Measurements from ENCODE around the gene RHEBL1.

The RHEBL1 gene, protein sequence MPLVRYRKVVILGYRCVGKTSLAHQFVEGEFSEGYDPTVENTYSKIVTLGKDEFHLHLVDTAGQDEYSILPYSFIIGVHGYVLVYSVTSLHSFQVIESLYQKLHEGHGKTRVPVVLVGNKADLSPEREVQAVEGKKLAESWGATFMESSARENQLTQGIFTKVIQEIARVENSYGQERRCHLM

DNA sequence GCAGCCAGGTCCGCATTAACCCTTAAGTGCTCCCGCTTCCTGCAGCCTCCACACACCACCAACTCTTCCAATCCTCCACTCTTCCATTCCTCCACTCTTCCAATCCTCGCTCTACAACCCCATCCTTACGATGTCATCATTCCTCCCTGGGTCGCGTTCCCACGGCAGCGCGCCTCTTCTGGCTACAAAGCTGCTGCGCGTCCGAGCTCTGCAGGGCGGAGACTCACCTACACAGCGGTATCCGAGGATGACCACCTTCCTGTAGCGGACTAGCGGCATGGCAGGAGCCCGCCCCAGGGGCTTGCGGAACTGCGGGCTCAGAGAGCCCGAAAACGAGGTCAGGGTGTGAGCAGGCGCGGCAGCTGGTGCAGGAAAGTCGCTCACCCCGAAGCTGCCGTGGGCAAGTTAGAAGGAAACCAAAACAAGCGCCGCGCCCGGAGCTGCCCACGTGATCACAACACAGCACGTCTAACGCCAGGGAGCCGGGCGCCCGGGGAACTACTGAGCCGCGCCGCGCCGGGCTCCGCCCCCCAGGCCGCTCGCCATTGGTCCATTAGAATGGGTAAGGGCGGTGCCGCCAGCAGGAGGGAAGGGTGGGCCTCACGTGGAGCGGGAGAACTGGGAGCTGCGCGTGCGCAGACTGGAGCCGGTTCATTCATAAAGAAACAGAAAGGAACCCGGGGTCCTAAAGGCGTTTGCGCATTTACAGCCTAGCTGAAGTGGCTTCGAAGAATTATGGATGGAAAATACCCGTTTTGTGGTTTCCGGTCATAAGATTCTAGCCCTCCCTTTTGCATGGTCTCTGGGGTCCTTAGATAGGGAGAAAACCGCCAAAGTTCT lies at the start of gene RHEBL1:
Gene RHEBL1 (minus strand): TSS at position 473 of the 840 bp plus-strand sequence. CDS start 194 bp downstream, at position 279.
- DNase-seq (ENCODE audit: low read depth), result peak; percentile 97

DNA sequence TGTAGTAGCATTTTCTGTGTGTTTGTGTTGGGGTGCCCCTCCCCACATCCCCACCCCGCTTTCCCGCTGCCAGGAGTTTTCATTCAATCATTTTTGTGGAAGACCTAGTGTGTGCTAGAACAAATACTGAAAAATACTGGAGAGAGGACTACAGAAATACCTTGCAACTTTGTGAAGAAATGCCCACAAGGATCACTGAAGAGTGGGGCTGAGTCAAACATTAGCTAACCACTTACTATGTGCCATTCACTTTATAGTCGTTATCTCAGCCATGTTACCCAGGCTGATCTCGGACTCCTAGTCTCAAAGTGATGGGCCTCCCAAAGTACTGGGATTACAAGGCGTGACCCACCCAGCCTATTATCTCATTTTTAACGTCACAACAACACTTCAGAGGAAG lies 41.4 kb upstream of the RHEBL1 start:
- no peak for DNase-seq (ENCODE audit: low read depth)

DNA sequence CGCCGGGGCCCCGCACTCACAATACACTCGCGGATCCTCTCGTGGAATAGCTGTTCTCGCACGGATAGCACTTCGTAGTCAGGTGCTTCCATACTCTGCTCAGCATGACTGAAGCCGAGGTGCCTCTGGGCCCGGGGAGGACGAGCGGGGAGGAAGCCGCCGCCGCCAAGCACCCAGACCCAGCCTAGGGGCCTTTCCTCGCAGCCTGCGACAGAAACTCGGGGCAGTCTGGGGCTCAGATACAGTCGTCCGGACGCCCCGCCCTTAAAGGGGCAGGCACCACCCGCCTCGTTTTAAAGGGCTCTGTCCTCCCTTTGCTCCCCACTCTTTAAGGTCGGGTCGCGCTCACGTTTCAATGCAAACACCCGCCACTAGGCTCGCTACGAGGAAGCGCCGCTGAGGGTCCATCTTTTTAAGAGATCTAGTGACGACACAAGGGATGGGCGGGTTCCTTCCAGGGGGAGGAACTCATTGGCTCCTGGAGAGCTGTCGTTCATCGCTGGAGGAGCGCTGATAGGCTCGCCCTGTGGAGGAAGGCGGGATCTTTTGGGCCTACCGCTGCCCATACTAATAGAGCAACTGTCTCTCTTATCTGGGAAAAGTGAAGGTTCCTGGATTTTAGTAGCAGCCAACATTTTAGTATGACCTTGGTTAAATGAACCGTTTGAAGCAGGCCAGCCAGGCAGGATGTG lies 40.8 kb upstream of the RHEBL1 start, which contains the start of gene LMBR1L:
Gene LMBR1L (minus strand): TSS at position 384 of the 692 bp plus-strand sequence. CDS start 292 bp downstream, at position 92.
- peak; percentile 91 for DNase-seq (ENCODE audit: low read depth)

DNA sequence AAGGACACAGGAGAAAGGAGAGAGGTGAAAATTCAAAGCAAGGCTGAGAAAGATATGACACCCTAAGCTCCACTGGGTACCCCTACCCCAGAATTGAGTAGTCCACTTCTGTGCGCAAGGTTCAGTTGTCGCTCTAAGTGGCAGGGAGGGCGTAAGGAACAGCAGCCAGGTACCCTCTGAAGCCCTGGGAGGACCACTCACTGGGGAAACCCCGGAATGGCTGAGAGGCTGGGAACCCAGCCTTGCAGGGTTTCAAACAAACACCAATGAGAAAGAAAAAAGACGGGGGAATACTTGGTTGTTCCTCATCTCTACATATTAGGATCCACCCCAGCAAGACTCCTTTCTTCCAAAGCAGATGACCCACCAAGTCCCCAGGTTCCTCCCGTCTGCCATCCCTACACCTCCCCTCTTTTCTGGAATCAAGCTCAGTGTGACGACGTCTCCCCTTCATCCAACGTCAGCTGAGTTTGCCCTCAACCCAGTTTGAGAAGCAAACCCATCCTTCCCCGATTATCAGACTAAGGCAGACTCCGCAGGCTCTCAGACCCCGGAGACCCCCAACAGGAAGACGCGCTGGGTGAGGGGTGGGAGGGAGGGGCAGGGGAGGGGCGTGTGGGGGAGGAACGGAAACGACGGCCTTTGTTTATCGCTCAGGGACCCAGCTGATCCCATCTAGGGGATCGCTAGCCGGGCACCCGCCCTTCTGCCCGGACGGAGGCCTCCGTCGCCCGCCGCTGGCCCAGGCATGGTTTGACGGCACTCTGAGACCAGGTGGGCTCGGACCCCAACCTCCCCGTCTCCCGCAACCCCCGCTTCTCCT lies 40.1 kb upstream of the RHEBL1 start:
- DNase-seq (ENCODE audit: low read depth), result no peak

DNA sequence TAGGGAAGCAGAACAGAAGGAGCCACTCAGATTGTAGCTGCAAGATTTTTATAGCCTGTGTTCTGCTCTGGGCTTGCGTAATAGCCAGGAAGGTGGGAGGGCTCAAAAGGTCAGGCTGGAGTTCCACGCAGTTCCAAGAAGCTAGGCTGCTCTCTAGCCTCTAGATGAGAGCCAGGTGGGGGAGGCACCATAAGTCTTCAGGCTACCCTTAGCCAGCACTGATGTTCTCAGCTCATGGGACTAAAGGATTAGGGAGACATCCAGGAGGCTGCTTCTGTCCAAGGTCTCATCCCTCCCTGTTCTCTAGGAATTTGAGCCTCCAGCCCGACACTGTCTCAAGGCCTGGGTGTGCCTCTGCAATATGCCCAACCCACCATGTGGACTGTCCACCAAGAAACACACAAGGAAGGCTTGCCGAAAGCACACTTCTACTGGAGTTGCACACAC lies 39.2 kb upstream of the RHEBL1 start:
- DNase-seq (ENCODE audit: low read depth), result no peak

DNA sequence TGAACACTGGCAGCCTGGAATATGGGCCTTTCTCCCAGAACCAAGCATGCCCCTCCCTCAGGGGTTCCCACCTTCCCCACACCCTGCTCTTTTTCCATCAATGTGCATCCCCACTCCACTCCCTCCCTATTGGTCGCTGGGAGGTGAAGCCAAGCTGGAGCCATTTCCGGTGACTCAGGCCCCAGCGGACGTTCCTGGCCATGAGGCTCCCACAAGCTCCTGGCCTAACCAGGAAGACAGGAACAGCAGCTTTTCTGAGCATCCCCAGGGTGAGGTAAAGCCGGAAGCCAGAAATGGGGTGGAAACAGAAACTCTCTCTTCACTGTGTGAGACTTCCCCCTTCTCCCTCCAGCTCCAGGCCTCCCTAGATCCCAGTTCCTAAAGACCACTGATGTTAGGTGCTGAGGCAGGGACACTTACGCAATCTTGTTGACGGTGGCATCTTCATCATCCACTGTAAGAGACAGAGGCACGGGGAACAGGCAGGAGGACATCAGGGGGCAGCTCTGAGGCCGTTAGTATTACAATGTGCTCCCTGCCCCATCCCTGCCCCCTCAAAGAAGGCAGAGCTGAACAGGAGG lies 35.8 kb upstream of the RHEBL1 start:
- DNase-seq (ENCODE audit: low read depth), result no peak

DNA sequence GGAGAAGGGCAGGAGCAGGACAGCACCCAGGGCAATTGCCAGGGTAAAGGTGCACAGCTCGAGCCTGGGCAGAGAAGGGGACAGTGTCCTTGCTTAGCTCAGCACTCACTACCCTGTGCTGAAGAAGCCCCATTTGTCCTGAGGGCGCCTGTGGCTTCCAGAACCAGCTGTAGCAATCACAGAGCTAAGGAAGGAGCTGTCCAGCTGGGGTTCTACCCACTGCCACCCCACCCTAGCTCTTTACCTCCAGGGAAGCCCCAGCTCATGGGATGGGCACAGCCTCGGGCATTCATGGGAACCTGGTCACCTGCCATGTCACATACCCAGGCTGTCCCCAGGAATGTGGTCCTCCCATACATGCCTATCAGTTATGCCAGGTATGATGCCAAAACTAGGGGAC lies 35.0 kb upstream of the RHEBL1 start:
- no peak for DNase-seq (ENCODE audit: low read depth)

DNA sequence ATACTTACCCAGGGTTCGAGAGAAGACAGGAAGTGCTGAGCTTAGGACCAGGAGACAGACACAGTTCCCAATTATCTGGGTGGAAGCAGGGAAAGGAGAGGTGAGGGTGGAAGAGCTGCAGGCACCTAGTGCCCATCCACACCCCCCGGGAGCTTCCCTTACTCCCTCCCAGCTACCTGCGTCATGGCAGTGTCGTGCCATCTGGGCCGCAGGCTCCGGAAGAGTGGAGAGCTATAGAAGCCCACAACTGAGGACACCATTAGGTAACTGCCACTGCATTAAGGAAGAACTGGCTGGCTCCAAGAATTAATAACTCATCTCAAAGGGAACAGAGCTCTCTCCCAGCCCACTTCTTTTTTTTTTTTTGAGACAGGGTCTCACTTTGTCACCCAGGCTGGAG lies 30.6 kb upstream of the RHEBL1 start:
- no peak for DNase-seq (ENCODE audit: low read depth)

DNA sequence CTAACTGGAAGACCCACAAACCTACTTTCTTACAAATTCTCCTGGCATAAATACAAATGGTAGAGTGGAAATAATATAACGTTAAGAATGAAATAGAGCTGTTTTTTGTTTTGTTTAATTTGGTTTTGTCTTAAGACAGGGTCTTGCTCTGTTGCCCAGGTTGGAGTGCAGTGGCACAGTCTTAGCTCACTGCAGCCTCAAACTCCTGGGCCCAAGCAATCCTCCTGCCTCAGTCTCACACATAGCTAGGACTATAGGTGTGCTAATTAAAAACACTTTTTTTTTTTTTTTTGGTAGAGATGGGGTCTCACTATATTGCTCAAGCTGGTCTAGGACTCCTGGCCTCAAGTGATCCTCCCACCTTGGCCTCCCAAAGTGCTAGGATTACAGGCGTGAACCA lies 28.9 kb upstream of the RHEBL1 start:
- DNase-seq (ENCODE audit: low read depth), result no peak

DNA sequence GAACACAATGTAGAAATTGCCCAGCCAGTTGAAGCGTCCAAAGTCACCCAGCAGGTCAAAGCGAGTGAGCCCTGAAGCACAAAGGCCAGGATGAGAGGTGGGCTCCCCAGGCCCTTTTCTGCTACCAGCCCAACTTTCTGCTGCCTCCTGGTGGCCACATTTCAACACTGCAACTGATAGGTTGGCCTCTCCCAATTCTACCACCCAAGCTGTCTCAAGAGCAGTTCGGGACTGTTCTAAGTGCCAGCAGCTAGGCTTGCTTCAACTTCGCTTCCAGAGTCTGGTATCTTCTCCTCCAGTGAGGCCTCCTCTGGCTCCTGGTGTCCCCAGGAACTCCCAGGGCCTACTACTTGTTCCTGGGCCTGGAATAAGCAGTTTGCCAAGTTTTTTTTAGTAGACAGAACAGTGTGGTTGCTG lies 28.3 kb upstream of the RHEBL1 start:
- DNase-seq (ENCODE audit: low read depth), result peak; percentile 39

DNA sequence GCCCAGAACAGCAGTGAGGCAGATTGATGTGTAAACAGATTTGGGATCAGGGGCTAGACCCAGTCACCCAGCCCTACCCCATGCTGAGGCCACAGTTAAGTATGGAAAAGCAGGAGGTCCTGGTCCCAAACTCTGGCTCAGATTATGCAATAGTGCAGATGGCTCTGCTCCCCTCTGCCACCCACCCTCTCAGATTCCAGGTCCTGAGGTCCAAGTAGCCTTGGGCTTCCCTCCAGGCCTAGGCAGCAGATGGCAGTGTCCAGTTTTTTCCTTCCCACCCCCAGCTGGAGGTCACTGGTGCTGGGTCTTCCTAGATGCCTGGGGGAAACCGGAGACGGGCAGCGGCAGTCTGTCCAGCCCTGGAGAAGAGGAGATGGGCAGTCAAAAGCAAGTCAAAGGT lies 27.6 kb upstream of the RHEBL1 start:
- DNase-seq (ENCODE audit: low read depth), result no peak

DNA sequence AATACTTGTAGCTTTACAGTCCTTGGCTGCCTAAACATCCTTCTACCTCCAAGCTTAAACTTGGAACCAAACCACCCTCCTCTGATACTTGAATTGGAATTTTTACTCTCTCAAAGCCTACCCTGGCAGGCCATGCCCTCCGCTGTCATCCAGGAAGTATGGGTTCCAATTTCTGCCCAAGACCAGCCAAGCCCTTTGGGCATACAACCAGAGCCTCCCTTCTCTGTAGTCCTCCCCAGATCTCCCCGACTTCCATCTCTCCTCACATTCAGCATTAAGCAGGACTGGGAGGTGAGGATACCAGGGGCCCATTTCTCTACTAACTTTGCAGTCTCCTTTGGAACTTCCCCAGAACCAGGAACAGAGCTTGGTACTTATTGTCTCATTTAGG lies 25.2 kb upstream of the RHEBL1 start:
- DNase-seq (ENCODE audit: low read depth), result no peak

DNA sequence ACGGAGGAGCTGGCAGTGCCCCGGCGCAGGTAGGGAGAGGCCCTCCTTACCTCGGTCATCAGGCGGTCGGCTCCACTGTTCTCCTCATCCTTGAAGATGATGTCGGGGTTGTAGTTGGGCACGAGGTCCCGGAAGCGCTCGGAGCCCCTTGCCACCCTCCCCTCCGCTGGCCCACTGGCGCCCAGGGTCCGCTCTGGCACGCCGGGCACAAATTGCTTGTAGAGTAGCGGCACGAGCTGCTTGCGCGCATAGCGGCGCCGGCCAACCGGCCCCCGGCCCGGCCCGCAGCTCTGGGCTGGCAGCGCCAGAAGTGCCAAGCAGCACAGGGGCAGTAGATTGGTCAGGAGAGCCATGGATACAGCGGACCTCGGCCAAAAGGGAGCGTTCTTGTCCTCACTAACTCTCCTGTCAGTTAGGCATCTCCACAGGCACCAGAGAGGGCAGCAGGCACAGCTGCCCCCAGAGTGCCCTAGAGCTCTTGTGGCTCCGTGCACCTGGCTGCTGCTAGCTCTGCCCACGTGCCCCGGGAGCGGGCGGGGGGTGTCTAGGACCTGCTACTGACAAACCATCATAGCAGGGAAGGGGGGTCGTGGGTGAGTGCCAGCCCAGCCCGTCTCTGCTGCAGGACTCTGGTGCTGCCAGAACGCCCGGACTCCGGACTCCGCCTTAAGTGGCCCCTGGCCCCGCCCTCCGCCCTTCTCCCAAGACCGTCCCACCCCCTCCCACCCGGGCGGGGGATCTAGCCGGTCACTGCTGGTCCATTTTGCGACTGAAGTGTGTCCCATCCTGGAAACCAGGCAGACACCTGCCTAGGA lies 24.6 kb upstream of the RHEBL1 start, which contains the start of gene DHH:
Gene DHH (minus strand): TSS at position 642 of the 815 bp plus-strand sequence. CDS start 289 bp downstream, at position 353.
- DNase-seq (ENCODE audit: low read depth), result no peak

DNA sequence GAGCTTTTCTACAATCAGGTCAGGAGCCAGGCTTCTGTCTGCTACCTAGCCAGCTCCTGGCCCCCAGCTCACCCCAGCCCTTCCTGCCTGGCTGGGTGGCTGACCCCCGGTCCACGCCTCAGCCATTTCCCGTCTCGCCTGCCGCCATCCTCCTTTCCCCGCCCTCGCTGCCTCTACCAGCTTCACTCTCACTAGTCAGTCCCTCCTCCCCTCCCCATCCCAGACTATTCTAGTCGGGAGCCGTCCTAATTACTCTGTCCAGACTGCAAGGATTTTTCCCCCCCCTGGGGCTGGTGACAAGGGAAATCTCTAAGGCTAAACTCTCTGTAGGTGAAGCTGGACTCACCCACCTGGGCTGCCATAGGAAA lies 24.0 kb upstream of the RHEBL1 start:
- no peak for DNase-seq (ENCODE audit: low read depth)

DNA sequence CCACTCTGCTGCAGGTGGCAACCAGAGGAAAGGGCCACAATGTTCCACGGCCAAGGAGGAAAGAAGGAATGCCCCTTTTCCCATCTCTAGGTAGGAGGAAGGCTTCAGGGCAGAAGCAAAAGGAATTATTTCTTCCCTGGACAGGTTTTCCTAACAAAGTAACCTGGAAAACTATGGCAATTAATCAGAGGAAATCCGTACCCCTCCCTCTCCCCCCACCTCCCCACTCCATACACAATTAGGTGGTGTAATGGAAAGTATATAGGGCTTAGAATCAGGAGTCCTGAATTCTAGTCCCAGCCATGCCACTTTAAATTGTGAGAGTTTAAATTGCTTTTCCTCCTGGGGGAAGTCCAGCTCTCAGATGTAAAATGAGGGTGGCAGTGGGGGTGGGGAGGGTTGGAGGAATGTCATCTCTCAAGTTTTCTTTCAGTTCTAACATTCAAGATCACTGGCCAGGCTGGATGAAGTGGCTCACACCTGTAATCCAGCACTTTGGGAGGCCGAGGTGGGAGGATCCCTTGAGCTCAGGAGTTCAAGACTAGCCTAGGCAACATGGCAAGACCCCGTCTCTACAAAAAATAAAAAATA lies 23.1 kb upstream of the RHEBL1 start:
- no peak for DNase-seq (ENCODE audit: low read depth)

DNA sequence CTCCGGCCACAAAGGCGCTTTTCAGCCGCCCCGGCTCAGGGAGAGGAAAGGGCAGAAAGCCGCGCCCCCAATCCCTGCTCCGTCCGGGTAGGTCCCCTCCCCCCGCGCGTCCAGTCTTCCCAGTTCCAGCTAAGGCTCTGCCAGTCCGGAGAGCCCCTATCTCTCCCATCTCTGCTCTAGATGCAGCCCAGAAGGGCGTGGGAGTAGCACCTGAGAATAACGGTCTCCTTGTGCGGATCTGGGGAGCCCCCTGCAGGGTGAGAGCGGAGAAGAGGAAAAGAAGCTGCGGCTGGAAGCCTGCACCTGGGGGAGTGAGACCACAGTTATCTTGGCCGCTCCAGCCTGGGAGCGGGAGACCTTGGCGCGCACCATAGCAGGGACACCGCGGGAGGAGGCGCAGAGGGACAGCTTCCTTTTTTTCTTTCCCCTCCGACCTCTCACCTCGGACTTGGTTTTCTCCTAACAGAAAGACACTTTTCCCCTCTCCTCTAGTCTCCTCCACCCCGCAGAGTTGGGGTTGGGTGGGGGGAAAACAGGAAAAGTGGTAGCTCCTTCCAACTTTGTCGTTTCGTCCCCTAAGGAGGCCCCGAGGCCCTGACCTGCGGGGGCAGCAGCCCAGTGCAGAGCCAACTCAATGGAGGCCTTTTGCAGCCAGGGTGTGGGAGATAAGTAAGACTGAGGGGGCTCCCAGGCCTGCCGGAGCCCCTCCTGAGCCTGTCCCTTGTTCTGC lies 22.5 kb upstream of the RHEBL1 start:
- peak; percentile 21 for DNase-seq (ENCODE audit: low read depth)

DNA sequence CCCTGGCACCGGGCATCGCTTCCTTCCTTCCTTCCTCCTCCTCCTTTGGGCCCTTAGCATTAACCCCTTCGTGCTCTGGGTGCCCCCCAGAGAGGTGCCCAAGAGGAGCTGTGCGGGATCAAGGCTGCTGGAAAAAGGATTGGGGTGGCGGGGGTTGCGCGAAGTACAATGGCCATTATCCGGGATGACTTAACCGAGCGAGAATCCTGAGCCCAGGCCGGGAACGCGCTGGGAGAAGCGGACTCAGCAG lies 22.0 kb upstream of the RHEBL1 start:
- no peak for DNase-seq (ENCODE audit: low read depth)

DNA sequence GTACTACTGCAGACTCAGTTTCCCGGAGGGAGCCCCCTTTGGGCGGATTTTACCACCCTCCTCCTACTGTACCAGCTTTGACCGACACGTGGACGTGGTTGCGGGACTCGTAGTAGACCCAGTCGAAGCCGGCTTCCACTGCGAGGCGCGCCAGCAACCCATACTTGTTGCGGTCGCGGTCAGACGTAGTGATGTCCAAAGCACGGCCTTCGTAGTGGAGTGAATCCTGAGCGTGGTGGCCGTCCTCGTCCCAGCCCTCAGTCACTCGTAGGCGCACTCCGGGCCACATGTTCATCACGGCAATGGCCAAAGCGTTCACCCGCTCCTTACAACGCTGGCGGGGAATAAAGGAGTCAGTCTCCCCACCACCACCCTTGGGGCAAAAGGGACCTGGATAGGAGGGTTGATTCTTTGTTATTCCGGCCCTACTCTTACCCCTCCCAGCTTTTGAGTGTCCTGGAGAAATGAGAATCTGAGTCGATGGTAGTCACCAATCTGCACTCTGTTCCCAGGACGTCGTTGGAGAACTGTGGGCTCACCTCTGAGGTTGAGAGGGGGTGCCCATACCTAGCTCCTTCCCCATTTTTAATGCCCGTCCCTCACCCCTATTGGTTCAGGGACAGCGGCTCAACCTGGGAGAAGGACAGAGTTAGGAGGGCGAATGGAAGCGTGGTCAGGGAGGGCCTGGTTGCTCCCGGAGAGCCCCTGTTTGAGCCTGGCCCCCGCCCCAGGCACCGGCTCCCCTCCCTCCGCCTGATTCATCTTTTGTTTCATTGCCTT lies 21.5 kb upstream of the RHEBL1 start:
- DNase-seq (ENCODE audit: low read depth), result no peak
